ENCODE data around the gene LRP1B. TPM values are rescaled to one million over a fixed set of nuclear protein-coding genes. Genes with fewer than 3 reads are reported as not detected.

The LRP1B gene
- total RNA-seq, 1 donor from 2014 or later: 1.7 TPM

DNA sequence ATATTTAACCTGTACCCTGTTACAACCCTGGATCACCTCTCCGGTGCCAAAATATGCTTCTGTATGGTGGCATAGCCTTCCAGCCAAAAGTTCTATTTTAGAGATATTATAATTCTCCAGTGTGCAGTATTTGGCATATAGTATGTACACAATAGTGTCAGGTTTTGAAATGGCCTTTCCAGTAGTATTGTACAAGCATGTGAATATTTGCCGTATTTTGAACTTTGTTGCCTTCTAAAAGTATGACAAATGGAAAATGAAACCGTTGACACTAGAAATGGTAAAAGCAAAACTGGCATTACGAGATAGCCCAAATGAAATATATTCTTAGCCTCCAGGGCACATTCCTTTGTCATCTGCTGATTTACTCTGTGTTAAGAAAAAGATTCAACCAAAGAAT, 431.2 kb downstream of the LRP1B start:
- Mint-ChIP-seq H3K9me3 (peaks cover 3% of the 10 kb centered on the region), H3K27me3 (ENCODE audit: low read depth) (no peaks in the 10 kb centered on the region), H3K36me3 (no peaks in the 10 kb centered on the region), H3K4me1 (peaks cover 56% of the 10 kb centered on the region), H3K4me3 (no peak overlapping the region), H3K27ac (peak overlapping the region; percentile 55)
- TF ChIP-seq, protein P1, sequence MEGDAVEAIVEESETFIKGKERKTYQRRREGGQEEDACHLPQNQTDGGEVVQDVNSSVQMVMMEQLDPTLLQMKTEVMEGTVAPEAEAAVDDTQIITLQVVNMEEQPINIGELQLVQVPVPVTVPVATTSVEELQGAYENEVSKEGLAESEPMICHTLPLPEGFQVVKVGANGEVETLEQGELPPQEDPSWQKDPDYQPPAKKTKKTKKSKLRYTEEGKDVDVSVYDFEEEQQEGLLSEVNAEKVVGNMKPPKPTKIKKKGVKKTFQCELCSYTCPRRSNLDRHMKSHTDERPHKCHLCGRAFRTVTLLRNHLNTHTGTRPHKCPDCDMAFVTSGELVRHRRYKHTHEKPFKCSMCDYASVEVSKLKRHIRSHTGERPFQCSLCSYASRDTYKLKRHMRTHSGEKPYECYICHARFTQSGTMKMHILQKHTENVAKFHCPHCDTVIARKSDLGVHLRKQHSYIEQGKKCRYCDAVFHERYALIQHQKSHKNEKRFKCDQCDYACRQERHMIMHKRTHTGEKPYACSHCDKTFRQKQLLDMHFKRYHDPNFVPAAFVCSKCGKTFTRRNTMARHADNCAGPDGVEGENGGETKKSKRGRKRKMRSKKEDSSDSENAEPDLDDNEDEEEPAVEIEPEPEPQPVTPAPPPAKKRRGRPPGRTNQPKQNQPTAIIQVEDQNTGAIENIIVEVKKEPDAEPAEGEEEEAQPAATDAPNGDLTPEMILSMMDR (IDR thresholded peaks at IDR 0.05; ENCODE audit: unreplicated experiment): no peak
- no peak for DNase-seq (ENCODE audit: low spot score in 2 of 2, unreplicated experiment in 2 of 2)

DNA sequence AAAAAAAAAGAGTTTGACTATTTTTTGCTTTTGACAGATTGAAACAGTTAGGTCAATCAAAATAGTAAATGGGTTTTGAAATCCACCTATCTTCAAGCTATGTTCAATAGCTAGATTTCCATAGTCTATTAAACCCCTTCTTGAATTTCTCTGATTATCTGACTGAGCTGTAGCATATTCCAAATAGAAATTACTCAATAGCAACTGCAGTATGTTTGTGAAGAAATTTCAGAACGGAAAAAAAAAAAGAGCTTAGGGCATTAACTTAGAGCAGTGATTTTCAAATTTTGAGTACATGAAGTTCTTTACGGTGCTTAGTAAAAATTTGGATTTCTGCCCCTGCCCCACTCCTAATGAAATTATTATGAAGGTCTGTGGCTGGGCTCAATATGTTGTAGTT, 432.3 kb downstream of the LRP1B start:
- H3K36me3 Mint-ChIP-seq: no peaks in the 10 kb centered on the region
- H3K4me1 Mint-ChIP-seq: peaks cover 49% of the 10 kb centered on the region
- TF ChIP-seq, protein P1 (IDR thresholded peaks at IDR 0.05; ENCODE audit: unreplicated experiment): no peak
- H3K27ac Mint-ChIP-seq: no peak overlapping the region
- peaks cover 10% of the 10 kb centered on the region for H3K9me3 Mint-ChIP-seq
- no peaks in the 10 kb centered on the region for H3K27me3 Mint-ChIP-seq (ENCODE audit: low read depth)
- no peak for DNase-seq (ENCODE audit: low spot score in 2 of 2, unreplicated experiment in 2 of 2)
- no peak overlapping the region for H3K4me3 Mint-ChIP-seq

DNA sequence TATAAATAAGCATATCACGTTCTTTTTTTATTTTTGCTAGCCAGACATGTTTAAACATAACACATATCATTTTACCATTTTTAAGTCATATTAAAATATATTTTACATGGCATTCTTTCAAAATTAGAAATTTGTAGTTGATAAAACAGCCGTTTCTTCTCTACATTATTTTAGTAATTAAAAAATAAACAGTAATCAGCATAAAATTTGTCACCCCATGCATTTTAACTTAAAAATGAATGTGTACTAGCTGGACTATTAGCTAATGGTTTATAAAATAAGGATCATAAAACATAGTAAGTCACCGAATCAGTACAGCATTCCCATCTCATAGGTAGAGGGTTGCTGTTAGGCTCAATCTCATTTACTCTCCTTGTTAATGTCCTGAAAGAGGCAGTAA, 433.8 kb downstream of the LRP1B start:
- H3K4me3 Mint-ChIP-seq: no peak overlapping the region
- TF ChIP-seq, protein P1 (IDR thresholded peaks at IDR 0.05; ENCODE audit: unreplicated experiment): no peak
- no peak for DNase-seq (ENCODE audit: low spot score in 2 of 2, unreplicated experiment in 2 of 2)
- peaks cover 12% of the 10 kb centered on the region for H3K9me3 Mint-ChIP-seq
- no peak overlapping the region for H3K27ac Mint-ChIP-seq
- no peaks in the 10 kb centered on the region for H3K36me3 Mint-ChIP-seq
- no peaks in the 10 kb centered on the region for H3K27me3 Mint-ChIP-seq (ENCODE audit: low read depth)
- peaks cover 35% of the 10 kb centered on the region for H3K4me1 Mint-ChIP-seq

DNA sequence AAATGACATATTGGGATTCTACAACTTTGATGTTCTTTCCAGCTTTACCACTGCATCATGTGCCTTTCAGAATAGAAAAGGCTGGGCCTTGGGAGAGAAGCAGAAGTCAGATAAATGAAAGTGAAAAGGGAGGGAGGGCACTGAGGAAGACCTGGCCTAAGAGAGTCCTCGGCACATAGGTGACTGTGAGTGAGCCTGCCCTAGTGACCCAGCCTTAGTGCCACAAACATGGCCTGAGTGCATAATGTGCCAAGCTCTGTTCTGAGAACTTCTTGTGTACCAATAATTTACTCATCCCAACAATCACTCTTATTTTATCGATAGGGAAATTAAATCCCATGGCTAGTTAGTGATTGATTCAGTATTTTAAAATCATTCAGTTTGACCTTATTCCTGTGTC, 436.6 kb downstream of the LRP1B start:
- H3K36me3 Mint-ChIP-seq: no peaks in the 10 kb centered on the region
- no peaks in the 10 kb centered on the region for H3K27me3 Mint-ChIP-seq (ENCODE audit: low read depth)
- TF ChIP-seq, protein P1 (IDR thresholded peaks at IDR 0.05; ENCODE audit: unreplicated experiment): no peak
- no peak for DNase-seq (ENCODE audit: low spot score in 2 of 2, unreplicated experiment in 2 of 2)
- H3K9me3 Mint-ChIP-seq: peaks cover 9% of the 10 kb centered on the region
- H3K4me3 Mint-ChIP-seq: no peak overlapping the region
- H3K27ac Mint-ChIP-seq: no peak overlapping the region
- peaks cover 14% of the 10 kb centered on the region for H3K4me1 Mint-ChIP-seq

DNA sequence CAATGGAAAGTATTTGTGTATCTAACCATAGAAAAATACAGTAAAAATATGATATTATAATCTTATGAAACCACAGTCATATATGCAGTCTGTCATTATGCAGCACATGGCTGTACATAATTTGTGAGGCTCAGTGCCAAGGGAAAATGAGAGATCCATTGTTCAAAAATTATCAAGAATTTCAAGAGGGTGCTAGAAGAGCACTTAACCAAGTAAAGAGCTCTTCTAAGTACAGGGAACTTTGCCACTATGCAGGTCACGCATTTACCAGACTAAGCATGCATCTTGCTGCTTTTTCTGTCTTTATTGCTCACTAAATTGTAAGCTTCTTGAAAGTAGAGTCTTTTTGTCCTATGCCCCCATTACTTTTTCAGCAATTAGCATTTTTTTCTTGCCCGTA, 438.0 kb downstream of the LRP1B start:
- Mint-ChIP-seq H3K4me1 (peaks cover 7% of the 10 kb centered on the region), H3K27me3 (ENCODE audit: low read depth) (no peaks in the 10 kb centered on the region), H3K9me3 (peaks cover 9% of the 10 kb centered on the region), H3K27ac (no peak overlapping the region), H3K36me3 (no peaks in the 10 kb centered on the region), H3K4me3 (no peak overlapping the region)
- TF ChIP-seq, protein P1 (IDR thresholded peaks at IDR 0.05; ENCODE audit: unreplicated experiment): no peak
- no peak for DNase-seq (ENCODE audit: low spot score in 2 of 2, unreplicated experiment in 2 of 2)

DNA sequence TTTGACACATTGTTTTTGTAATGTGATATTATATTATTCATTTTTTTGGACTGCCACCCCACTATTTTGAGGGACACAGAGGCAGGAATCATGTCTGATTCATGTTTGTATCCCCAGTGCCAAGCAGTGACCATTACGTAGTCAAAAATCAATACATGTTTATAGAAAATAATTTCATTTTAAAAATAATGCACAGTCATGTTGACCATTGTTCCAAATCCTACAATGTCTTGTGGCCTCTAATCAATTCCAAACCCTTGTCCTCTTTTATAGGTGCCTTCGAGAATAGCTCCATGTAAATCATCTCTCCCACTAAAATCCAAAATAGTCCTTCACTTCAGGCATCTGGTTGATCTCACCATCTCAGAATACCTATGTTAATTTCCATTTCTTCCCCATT, 454.7 kb downstream of the LRP1B start:
- DNase-seq (ENCODE audit: low spot score in 2 of 2, unreplicated experiment in 2 of 2): no peak
- Mint-ChIP-seq H3K4me3 (no peak overlapping the region), H3K9me3 (peaks cover 3% of the 10 kb centered on the region), H3K27me3 (ENCODE audit: low read depth) (no peaks in the 10 kb centered on the region), H3K27ac (no peak overlapping the region), H3K36me3 (no peaks in the 10 kb centered on the region), H3K4me1 (no peaks in the 10 kb centered on the region)
- TF ChIP-seq, protein P1 (IDR thresholded peaks at IDR 0.05; ENCODE audit: unreplicated experiment): no peak
